Pons (tissue), 1 donor: Measurements from ENCODE around the gene PALMD.

Source experiments
- DNase-seq: peaks from one replicate; pipeline ENCODE4 v3.0.0-alpha.2; 2016; ENCODE audit warnings: low spot score

PALMD gene

DNA sequence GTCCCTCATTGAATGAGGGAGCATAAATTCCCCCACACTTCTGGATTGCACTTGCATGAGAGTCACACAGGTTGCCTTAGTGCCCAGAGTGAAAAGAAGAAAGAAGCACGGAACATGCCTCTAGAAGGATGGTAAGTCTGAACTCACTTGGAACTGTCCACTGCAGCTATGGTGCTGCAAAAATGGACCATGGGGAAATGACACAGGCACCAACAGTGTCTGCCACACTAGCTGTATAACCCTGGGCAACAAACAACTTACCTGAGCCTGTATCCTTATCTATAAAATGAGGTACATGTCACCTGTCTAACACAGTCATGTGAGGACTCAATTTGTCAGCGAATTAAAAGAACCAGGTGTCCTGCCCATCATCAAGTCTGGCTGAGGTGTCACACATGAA lies 50.7 kb downstream of the PALMD start:
- DNase-seq = no peak

- no peak for DNase-seq
These were observed 51.7 kb downstream of the PALMD start for GRCh38 chr1:99697580-99697979.

- DNase-seq = no peak
These were observed 54.1 kb downstream of the PALMD start for GRCh38 chr1:99700020-99700419.

GRCh38 chr1:99702221-99702620 lies 56.3 kb downstream of the PALMD start:
- DNase-seq = no peak

GRCh38 chr1:99704356-99704816 lies 58.5 kb downstream of the PALMD start:
- DNase-seq = no peak

- no peak for DNase-seq
These were observed 59.5 kb downstream of the PALMD start for GRCh38 chr1:99705385-99705784.

DNA sequence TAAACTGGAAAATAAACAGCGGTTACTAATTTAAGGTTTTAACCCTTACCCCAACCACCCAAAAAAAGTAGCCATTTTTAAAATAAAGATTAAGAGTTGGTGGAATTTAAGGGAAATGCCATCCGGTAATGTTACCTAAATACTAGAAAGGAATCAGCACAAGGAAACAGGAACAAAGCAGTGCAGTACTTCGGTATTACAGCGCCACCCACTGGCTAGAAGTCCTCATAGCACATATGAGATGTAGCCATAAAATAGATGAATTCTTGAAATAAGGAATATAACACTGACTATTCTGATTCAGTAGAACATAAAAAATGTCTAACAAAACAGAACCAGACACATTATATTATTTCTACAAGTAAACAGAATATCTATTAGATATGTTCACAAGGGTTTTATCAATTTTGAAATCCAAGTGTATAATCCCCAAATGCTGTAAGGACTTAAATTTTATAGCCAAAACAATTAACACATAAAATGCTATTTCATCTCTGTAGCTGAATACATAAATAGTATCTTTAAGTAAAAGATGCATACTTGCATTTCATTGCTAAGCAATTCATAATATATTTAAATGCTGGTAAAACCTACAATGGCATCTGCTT lies 61.7 kb downstream of the PALMD start:
- peak; percentile 73 for DNase-seq

GRCh38 chr1:99710994-99711393 lies 65.1 kb downstream of the PALMD start:
- DNase-seq = no peak

DNA sequence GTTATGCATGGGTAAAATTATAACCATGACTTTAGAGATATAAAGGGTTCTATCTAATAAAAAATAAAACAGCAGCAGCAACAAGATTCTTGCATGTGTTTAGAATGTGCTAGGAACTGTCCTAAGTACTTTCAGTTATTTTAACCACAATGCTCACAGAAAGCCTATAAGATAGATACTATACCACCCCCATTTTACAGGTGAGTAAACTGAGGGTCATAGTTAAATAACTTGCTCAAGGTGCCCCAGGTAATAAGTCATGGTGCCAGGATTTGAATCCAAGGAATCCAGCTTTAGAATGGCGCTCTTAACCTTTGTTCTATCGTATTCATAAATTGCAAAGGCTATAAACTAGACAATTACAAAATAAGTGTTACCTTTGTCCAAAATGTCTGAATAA lies 67.1 kb downstream of the PALMD start:
- DNase-seq = no peak

GRCh38 chr1:99717005-99717404 lies 71.1 kb downstream of the PALMD start:
- DNase-seq = no peak

- no peak for DNase-seq
These were observed 77.3 kb downstream of the PALMD start for GRCh38 chr1:99723251-99723650.

GRCh38 chr1:99725996-99726395 lies 80.1 kb downstream of the PALMD start:
- DNase-seq = no peak

DNA sequence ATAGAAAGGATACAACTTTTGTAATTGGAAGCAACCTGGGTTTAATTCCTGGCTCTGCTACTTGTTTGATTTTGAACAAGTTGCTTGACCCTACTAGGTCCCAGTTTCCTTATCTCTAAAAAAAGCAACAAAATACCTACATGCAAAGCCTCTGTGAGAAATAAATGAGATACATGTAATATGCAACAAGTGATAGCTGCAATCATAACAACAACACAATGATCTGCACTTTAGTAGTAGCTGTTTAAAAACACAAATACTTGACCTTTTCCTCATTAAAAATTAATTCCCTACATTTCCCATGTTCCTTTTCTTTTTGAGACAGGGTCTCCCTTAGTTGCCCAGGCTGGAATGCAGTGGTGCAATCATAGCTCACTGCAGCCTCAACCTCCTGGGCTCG lies 80.5 kb downstream of the PALMD start:
- no peak for DNase-seq

DNA sequence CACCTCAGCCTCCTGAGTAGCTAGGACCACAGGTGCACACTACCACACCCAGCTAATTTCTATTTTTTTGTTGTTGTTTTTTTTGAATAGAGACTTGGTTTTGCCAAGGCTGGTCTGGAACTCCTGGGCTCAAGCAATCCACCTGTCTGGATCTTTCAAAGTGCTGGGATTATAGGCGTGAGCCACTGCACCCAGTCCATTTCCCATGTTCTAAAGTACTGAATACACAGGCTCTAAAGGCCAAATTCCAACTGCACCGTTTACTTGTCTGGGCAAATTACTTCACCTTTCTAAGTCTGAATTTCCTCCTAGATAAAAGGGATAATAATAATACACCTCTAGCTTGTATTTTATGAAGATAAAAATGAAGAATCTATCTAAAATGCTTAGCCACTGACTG lies 80.9 kb downstream of the PALMD start:
- DNase-seq = no peak

DNA sequence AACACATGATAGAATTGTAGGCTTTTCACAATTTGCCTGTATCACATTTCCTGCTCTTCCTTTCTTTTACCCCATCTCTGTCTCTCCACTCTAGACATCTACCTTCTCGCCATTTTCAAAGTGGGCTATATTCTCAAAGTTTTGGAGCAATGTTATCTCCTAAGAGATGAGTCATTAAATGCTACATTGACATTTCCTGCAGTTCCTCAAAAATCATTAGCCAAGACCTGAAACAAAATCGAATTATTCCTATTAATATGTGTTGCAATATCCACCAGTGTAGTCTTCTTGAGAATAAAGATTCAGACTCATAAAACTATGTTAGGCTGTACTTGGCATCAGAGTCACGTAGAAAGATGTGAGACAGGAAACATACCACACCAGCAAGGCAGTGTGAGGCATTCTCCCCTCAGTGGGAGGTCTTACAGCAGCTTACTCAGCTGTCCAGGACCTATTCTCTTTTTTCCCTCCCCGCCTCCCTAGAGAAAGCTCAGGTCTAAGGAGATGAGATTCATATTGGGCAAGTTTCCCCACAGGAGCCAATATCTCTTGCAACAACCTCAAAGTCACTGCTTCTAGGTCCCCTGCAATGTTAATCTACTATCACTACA lies 81.8 kb downstream of the PALMD start:
- no peak for DNase-seq

DNA sequence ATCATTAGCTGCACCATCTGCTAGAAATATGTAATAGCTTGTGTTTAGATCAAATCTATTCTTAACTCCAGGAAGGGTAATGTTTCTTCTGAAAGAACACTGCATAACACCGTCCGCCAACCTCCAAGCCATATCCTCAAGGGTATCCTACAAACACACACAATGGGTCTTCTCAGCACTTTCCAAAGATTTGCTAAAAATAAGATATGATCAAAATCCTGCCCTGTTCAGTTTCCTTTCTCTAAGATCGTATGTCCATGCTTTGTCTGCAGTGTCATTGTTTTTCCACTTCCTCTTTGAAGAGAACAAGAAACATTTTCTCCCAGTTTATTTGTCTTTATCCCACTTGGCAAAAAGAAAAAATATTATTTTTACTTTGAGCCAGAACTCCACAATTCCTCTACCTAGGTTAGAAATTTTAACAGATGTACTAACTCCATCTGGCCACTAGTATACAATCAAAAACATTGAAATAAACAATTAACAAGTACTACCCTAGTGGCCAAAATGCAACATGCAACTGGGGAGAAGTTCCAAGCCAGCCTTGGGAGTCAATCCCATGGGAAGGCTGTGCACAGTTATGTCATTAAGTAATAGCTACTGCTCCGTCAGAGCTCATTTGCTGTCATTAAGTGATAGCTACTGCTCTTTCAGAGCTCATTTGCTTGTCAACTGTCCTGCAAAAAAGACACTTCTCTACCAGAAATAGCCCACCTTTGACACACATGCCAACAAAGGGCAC lies 82.8 kb downstream of the PALMD start:
- DNase-seq = peak; percentile 15

DNA sequence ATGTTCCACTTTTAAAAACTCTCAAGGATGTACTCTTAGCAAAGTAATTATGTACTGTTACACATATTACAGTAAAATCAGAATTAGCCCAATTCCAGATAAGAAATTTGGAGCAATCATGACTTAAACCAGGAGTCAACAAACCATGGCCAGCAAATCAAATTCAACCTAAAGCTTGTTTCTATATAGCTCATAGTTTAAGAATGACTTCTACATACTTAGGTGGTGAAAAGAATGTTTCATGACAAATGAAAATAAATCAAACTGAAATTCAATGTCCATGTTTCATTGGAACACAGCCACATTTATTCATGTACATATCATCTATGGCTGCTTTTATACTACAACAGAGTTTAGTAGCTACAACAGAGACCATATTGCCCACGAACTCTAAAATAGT lies 85.5 kb downstream of the PALMD start:
- no peak for DNase-seq

GRCh38 chr1:99735852-99736251 lies 89.9 kb downstream of the PALMD start:
- no peak for DNase-seq

DNA sequence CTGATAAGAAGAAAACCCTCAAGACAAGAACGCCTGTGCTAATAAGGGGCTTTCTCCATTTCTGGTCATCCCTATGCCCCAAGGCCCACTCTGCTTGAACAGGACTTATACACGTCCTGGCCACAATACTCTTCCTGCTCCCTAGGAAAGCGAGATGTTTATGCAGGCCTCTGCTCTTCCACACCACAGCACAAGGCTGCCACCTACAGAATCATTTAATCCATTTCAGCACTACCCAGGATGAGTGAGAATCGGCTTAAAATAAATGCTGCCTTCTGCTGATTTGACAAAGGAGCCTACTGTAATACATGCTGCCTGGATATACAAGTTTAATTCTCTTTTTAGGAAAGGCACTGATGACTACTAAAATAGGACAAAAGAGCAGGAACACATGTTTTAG lies 91.1 kb downstream of the PALMD start:
- DNase-seq = peak; percentile 82

DNA sequence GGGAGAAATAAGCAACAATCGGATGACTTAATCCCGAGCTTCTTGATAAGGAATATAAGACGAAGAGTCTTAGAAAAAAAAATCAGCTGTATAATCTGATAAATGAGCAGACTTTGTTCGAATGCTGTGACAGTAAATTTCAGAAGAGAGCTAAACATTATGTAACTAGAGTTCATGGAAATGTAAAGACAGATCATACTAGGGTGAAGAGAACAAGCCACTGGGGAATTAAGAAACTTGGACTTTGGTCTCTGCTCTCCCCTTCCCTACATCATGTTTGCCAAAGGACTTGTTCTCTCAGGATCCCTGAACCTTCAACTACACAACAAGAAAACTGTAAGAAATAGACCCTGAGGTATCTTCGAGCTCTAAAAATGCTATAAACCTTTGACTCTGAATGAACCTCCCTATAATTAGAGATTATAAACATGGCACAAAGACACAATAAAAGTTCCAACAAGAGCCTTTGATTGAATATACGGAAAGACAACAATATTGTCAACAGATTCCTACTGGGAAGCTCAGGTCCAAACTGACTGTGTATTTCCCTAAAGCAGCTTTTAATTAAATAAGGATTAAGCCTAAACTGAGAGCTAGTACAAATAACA lies 93.0 kb downstream of the PALMD start:
- no peak for DNase-seq

- no peak for DNase-seq
These were observed 94.2 kb downstream of the PALMD start for GRCh38 chr1:99740141-99740540.
